ENCODE measurements around the gene ACOX3. TPM values are rescaled to one million over a fixed set of nuclear protein-coding genes. Genes with fewer than 3 reads are reported as not detected.

The ACOX3 gene
- total RNA-seq, 2 experiments from 2014 or later = 12.7 to 16.8 TPM

DNA sequence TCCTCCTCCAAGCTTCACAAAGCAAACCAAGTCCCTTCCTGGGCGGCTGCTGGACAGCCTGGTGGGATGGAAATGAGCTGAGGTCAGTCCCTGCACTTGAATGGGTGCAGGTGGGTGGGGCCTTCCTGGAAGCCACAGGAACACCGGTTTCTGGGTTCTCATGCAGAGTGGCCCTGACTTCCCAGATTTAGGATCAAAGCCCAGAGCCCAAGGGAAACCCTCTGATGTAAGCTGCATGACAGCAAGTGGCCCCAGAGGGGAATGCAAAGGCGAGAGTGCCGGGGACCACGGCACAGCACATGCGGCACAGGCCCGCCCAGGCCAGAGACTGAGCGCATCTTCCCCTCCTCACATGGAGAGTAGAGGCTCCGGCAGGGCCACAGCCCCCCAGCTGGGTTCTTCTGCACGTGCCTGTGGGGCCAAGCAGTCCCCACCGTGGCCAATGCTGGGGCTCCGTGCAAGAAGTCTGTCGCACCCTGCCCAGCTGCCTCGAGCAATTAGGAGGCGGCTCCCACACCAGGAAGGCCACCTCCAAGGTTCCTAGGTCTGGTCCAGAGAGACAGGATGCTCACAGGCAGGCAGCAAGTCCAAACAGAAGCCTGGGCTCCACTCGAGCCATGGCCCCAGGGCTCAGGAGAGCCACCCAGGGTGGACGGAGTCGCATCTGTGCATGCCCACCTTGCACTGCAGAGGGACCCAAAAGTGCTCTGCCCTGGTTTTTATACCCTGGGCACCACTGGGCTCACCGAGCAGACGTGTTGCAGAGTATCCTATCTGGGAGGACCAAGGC is 88.0 kb downstream of the ACOX3 start:
- Histone ChIP-seq H3K4me2 (ENCODE audit: low read length) (no peak overlapping the region), H4K20me1 (ENCODE audit: insufficient read depth, low read length) (no peaks in the 10 kb centered on the region), H3K4me3 (ENCODE audit: low read depth, low read length, poor library complexity, severe bottlenecking) (no peak overlapping the region), H3K9me3 (ENCODE audit: low read length) (no peaks in the 10 kb centered on the region), H3K4me1 (ENCODE audit: insufficient read depth, low read length, poor library complexity, severe bottlenecking) (no peaks in the 10 kb centered on the region), H2AFZ (ENCODE audit: low read length) (no peak overlapping the region), H3K36me3 (ENCODE audit: insufficient read depth, low read length) (no peaks in the 10 kb centered on the region), H3K27ac (ENCODE audit: low read depth, low read length, poor library complexity, severe bottlenecking) (no peak overlapping the region), H3K79me2 (ENCODE audit: insufficient read depth, low read depth, low read length) (no peaks in the 10 kb centered on the region), H3K9me2 (ENCODE audit: insufficient read depth, low read length) (no peaks in the 10 kb centered on the region)
- no peak for TF ChIP-seq EZH2phosphoT487 (IDR thresholded peaks at IDR 0.05; ENCODE audit: borderline replicate concordance, low read depth, low read length)
- TF ChIP-seq CTCF (conservative IDR thresholded peaks at IDR 0.05; ENCODE audit: low read length) = no peak
- intact Hi-C loops (cut with micrococcal nuclease; ENCODE audit: unreplicated experiment) = no loop called here
- ChIA-PET POLR2A (no interaction called here), CTCF (ENCODE audit: unreplicated experiment) (no interaction called here)
- no TSS peak for BruUV-seq (replicated peaks)
- DNase-seq (ENCODE audit: low spot score) = no peak

DNA sequence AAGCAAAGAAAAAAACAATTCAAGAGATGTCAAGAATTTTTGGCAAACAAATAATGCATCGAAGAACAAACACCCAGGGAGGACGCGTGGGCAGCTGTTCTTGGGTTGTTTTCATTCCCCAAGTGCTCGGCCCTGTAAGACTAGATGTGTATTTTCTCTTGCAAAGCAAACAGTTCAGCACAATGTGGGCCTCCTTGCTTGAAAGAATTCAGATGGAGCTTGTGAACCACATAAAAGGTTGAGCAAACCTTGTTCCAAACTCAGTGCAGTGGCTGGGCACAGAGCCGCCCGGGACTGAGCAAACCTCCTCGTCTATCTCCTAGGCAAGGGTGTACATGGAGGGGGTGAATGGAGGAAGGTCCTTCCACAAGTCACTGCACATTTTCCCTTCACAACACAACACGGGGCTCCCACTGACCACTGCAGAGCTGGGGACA is 88.6 kb downstream of the ACOX3 start:
- no peaks in the 10 kb centered on the region for H3K79me2 ChIP-seq (ENCODE audit: insufficient read depth, low read depth, low read length)
- H3K4me1 ChIP-seq (ENCODE audit: insufficient read depth, low read length, poor library complexity, severe bottlenecking) = no peaks in the 10 kb centered on the region
- H3K9me3 ChIP-seq (ENCODE audit: low read length) = no peaks in the 10 kb centered on the region
- BruUV-seq (replicated peaks) = no TSS peak
- no peak overlapping the region for H3K4me3 ChIP-seq (ENCODE audit: low read depth, low read length, poor library complexity, severe bottlenecking)
- ChIA-PET CTCF (ENCODE audit: unreplicated experiment) (no interaction called here), POLR2A (no interaction called here)
- TF ChIP-seq CTCF (conservative IDR thresholded peaks at IDR 0.05; ENCODE audit: low read length) = no peak
- no peak for TF ChIP-seq EZH2phosphoT487 (IDR thresholded peaks at IDR 0.05; ENCODE audit: borderline replicate concordance, low read depth, low read length)
- no peaks in the 10 kb centered on the region for H4K20me1 ChIP-seq (ENCODE audit: insufficient read depth, low read length)
- no peak overlapping the region for H3K4me2 ChIP-seq (ENCODE audit: low read length)
- no peaks in the 10 kb centered on the region for H3K9me2 ChIP-seq (ENCODE audit: insufficient read depth, low read length)
- no peak for DNase-seq (ENCODE audit: low spot score)
- no peak overlapping the region for H2AFZ ChIP-seq (ENCODE audit: low read length)
- H3K36me3 ChIP-seq (ENCODE audit: insufficient read depth, low read length) = no peaks in the 10 kb centered on the region
- no peak overlapping the region for H3K27ac ChIP-seq (ENCODE audit: low read depth, low read length, poor library complexity, severe bottlenecking)
- intact Hi-C loops (cut with micrococcal nuclease; ENCODE audit: unreplicated experiment) = no loop called here

DNA sequence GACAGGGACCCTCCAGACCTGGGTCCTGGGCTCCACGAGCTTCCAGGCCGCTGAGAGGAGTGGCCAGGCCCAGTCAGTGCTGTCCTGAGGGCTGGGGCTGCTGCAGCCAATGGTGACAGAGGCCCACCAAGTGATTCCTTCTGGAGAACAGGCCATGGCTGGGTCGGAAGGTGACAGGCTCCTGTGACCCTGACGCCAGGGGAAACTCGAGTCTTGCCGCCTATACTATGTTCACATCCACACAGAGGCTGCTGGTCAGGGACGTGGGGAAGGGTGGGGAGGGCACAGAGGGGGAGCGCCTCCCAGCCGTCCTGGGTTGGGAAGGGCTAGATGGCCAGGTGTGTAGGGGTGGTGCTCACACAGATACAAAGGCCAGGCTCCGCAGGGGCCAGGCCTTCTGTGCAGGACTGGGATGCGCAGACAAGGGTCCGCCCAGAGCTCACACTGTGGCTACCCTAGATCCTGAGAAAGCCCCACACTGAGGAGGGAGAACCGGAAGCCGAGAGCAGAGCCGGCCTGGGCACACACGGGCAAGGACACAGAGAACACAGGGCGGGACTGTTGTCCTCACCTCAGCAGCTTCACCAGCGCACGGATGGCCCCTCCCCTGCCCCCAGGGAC is 89.6 kb downstream of the ACOX3 start:
- no peak overlapping the region for H3K4me3 ChIP-seq (ENCODE audit: low read depth, low read length, poor library complexity, severe bottlenecking)
- no peak for DNase-seq (ENCODE audit: low spot score)
- BruUV-seq (replicated peaks) = no TSS peak
- no peaks in the 10 kb centered on the region for H3K9me2 ChIP-seq (ENCODE audit: insufficient read depth, low read length)
- intact Hi-C loops (cut with micrococcal nuclease; ENCODE audit: unreplicated experiment) = no loop called here
- H3K4me2 ChIP-seq (ENCODE audit: low read length) = no peak overlapping the region
- no peaks in the 10 kb centered on the region for H3K9me3 ChIP-seq (ENCODE audit: low read length)
- CTCF ChIA-PET (ENCODE audit: unreplicated experiment) = no interaction called here
- no peaks in the 10 kb centered on the region for H3K4me1 ChIP-seq (ENCODE audit: insufficient read depth, low read length, poor library complexity, severe bottlenecking)
- H4K20me1 ChIP-seq (ENCODE audit: insufficient read depth, low read length) = no peaks in the 10 kb centered on the region
- H3K36me3 ChIP-seq (ENCODE audit: insufficient read depth, low read length) = no peaks in the 10 kb centered on the region
- no peak overlapping the region for H2AFZ ChIP-seq (ENCODE audit: low read length)
- TF ChIP-seq CTCF (conservative IDR thresholded peaks at IDR 0.05; ENCODE audit: low read length) (no peak), EZH2phosphoT487 (IDR thresholded peaks at IDR 0.05; ENCODE audit: borderline replicate concordance, low read depth, low read length) (no peak)
- no peaks in the 10 kb centered on the region for H3K79me2 ChIP-seq (ENCODE audit: insufficient read depth, low read depth, low read length)
- H3K27ac ChIP-seq (ENCODE audit: low read depth, low read length, poor library complexity, severe bottlenecking) = no peak overlapping the region
- POLR2A ChIA-PET = no interaction called here

Measured in OCI-LY7 (cell line).